Measurements from ENCODE around the gene HEG1. TPM values are rescaled to one million over a fixed set of nuclear protein-coding genes. Genes with fewer than 3 reads are reported as not detected.

Gene HEG1
- total and polyA plus RNA-seq, 11 donors, result 23.7 to 211 (median 111) TPM

DNA sequence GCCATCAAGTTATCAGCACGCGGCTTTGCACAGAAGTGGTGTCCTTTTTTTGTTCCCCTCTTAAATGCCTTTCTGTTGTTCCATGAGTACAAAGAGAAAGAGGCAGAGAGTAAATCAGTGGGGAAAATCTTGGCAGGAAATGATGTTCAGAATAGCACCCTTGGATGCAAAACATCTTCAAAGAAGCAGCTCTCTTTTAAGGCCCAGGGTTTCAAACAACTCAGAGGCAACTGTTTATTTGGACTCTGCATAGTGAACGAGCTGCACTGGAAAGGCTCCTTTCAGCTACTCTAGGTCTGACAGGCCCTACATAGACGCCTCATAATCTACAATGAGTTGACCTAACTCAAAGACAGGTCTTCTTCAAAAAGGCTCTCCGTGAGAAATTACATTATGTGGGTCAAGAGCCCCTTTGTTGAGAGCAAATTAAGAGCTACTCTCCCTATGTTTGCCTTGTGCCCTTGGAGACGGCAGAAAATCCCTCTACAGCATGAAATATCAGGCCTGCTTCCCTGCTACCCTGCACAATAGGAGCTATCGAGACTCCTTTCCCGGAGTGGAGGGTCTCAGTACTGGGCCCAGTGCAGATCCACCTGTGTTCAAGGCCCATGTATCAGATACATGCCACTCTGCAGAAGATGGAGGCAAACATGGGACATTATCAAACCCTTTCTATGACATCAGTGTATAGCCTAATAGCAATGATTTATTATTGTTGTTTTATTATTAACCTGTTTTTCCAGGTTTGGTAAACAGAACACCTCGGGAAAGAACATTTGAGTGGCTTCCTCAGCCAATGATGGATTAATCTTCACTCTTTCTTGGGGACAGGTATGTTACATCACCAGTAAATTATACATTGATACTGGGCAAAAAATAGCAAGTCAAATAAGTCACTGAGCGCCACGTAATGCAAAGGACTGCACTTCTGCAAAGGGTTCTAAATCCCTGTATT, 53.1 kb downstream of the HEG1 start:
- no peak for TF ChIP-seq POLR2A (IDR thresholded peaks at IDR 0.05)
- TF ChIP-seq, protein P1, sequence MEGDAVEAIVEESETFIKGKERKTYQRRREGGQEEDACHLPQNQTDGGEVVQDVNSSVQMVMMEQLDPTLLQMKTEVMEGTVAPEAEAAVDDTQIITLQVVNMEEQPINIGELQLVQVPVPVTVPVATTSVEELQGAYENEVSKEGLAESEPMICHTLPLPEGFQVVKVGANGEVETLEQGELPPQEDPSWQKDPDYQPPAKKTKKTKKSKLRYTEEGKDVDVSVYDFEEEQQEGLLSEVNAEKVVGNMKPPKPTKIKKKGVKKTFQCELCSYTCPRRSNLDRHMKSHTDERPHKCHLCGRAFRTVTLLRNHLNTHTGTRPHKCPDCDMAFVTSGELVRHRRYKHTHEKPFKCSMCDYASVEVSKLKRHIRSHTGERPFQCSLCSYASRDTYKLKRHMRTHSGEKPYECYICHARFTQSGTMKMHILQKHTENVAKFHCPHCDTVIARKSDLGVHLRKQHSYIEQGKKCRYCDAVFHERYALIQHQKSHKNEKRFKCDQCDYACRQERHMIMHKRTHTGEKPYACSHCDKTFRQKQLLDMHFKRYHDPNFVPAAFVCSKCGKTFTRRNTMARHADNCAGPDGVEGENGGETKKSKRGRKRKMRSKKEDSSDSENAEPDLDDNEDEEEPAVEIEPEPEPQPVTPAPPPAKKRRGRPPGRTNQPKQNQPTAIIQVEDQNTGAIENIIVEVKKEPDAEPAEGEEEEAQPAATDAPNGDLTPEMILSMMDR (IDR thresholded peaks at IDR 0.05), result no peak
- Histone ChIP-seq H3K9me3 (no peaks in the 10 kb centered on the region), H3K4me3 (no peak overlapping the region), H3K27me3 (no peaks in the 10 kb centered on the region), H3K4me1 (peaks cover 7 to 81% (median 56%) of the 10 kb centered on the region in 12 donors), H3K27ac (peak overlapping the region in 11 of 12 donors; percentile 28 to 77 (median 61)), H3K36me3 (peaks cover 0 to 99% (median 95%) of the 10 kb centered on the region in 9 donors)
- 68 to 77% (median 75%) methylated on average over 11 of the region's 11 CpGs for WGBS, 4 donors
- DNase-seq (no peak), ATAC-seq (no peak)
- intact Hi-C loops (cut with DNase I), result loop anchor here in 6 of 10 donors (5.0 to 10.0 kb wide), 4 partner anchors 45 to 375 kb away; partner anchors contain the start of genes HEG1 (in 1 of the 6) and ZNF148 (in 1 of the 6)

DNA sequence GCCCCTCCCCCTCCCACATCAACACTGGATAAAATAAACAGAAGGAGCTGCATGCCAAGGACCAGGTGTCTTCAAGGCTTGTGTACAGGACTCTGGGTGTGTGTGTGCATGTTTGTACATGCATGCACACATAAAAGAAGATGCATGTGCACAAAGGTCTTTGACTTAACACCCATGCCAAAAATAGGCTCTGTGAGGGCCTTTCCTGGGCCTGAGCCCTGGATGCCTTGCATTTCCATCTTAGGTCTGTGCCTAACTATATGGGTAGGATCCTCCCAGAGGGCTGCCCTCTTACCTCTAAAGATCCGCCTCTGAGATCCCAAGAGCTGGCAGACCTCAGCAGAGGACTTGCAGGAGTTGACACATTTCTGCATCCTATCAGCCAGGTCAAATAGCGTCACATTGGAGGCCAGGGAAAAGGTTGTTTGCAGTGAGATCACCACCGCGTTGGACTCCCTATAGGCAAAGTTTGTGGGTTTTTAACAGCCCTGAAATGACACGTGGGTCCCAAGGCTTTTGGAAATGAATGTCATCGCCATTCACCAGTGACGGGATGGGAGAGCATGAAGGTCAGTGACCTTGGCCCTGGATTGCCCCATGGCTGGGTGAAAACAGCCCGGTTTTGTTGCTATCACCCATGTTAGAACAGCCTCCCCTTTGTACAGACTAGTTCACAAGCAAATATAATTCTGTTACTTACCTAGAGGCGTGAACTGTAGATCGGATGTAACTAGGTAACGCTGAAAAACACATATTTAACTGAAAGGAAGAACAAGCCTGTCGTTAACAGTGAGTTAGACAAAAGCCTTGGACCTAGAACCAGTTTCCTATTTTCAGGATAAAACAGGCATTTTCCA, 54.0 kb downstream of the HEG1 start:
- no peak for TF ChIP-seq POLR2A (IDR thresholded peaks at IDR 0.05)
- TF ChIP-seq, protein P1 (IDR thresholded peaks at IDR 0.05), result no peak
- Histone ChIP-seq H3K4me1 (peaks cover 7 to 90% (median 57%) of the 10 kb centered on the region in 12 donors), H3K9me3 (no peaks in the 10 kb centered on the region), H3K36me3 (peaks cover 0 to 100% (median 98%) of the 10 kb centered on the region in 9 donors), H3K27me3 (no peaks in the 10 kb centered on the region), H3K27ac (peak overlapping the region in 11 of 12 donors; percentile 17 to 77 (median 57)), H3K4me3 (no peak overlapping the region)
- DNase-seq (no peak), ATAC-seq (peak in 1 of 4 donors; percentile 7)
- intact Hi-C loops (cut with DNase I), result loop anchor here in 6 of 10 donors (5.0 to 10.0 kb wide), 4 partner anchors 46 to 376 kb away; partner anchors contain the start of genes HEG1 (in 1 of the 6) and ZNF148 (in 1 of the 6)
- 70 to 79% (median 76%) methylated on average over 12 of the region's 12 CpGs for WGBS, 4 donors

DNA sequence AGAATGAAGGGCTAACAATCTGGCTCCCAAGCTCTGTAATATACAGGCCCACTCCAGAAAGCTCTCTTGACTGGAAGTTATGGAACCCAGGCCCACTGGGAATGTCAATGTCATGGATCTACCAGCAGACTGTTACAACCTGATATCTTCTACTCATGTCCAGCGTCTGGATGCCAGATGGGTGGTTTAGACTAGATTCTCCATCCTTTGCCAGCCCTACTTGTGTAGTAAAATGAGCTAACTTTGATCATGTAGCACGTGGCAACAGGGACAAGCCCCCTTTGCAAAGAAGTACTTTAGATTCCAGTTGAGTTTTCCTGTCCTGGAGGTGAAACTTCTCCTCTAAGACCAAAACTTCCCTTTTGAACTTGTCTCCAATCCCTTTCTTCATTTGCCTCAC, 55.1 kb downstream of the HEG1 start:
- WGBS, 4 donors, result 66 to 84% (median 77%) methylated on average over 2 of the region's 2 CpGs
- TF ChIP-seq, protein P1 (IDR thresholded peaks at IDR 0.05), result no peak
- H3K27ac ChIP-seq, result peak overlapping the region in 10 of 12 donors; percentile 12 to 74 (median 39)
- no peaks in the 10 kb centered on the region for H3K9me3 ChIP-seq
- ATAC-seq (no peak), DNase-seq (no peak)
- H3K4me3 ChIP-seq, result no peak overlapping the region
- no peaks in the 10 kb centered on the region for H3K27me3 ChIP-seq
- peaks cover 0 to 100% (median 99%) of the 10 kb centered on the region in 9 donors for H3K36me3 ChIP-seq
- intact Hi-C loops (cut with DNase I), result loop anchor here in 6 of 10 donors (5.0 to 10.0 kb wide), 4 partner anchors 47 to 377 kb away; partner anchors contain the start of genes HEG1 (in 1 of the 6) and ZNF148 (in 1 of the 6)
- H3K4me1 ChIP-seq, result peaks cover 7 to 97% (median 64%) of the 10 kb centered on the region in 12 donors

Data from heart left ventricle (tissue), 16 donors.